Posterior vena cava (tissue), 2 donors: Measurements from ENCODE around the gene GNPTG. TPM values are rescaled to one million over a fixed set of nuclear protein-coding genes. Genes with fewer than 3 reads are reported as not detected.

Source experiments
- DNase-seq: peaks from one replicate; pipeline ENCODE4 v3.0.0-alpha.2; 2020; ENCODE audit warnings: low spot score
- intact Hi-C, 2 donors: fragments of 100-400 bp; cut with DNase I; formaldehyde crosslinking; loops; one replicate each; pipeline versions ENCODE4 v1.14.1 to v1.14.2; 2022 to 2023
- total RNA-seq, 2 donors: library from RNA; stranded (reverse); fragmentation: NEBNext Ultra II Directional; extraction: Animal tissue kit (Norgen Biotek cat#: 25700); gene quantifications; one replicate each; pipeline ENCODE4 v1.2.1, GENCODE V29; 2021
- donor health status: DM: yes; HTN: yes; CAD: no.
- donor health status: DM: yes; HTN: yes; CAD: no.

Gene GNPTG
- total RNA-seq, 2 donors from 2014 or later, result 48.4 to 55.6 TPM

DNA sequence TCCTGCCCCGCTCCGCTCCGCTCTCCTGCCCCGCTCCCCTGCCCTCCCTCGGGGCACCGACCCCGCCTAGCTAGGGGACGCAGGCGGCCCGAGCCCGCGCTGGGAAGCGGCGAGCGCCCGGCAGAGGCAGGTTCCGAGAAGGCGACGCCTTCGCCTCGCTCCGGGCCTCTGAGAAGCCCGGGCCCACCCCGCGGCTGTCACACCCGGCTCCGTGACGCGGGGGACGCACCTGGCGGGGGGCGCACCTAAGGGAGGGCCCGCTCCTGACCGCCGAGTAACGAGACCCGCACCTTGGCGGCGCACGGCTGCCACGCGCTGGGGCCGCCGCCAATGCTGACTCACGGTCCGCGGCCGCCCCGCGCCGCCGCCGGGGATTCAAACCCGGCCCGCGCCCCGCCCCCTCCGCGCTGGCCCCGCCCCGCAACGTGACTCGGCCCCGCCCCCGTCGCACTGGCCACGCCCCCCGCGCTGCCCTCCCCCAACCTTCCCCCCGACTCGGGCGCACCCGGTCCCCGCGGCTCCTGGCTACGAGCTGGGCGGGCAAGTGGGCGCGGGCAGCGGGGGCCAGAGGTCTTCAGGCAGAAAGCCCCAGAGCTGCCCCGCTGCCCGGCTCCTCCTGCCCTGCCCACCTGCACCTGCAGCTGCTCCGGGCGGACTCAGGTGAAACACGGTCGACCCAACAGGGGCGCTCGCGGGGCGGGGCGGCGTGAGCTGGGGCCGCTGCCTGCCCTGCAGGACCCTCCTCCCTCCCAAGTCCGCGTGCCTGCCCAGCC lies 27.8 kb downstream of the GNPTG start:
- peak; percentile 89 for DNase-seq

GRCh38 chr16:1380195-1380594 lies 28.5 kb downstream of the GNPTG start:
- no peak for DNase-seq
- intact Hi-C loops, result no loop called here

More for the DNA sequence above, 27.8 kb downstream of the GNPTG start:
- intact Hi-C loops, result no loop called here

DNA sequence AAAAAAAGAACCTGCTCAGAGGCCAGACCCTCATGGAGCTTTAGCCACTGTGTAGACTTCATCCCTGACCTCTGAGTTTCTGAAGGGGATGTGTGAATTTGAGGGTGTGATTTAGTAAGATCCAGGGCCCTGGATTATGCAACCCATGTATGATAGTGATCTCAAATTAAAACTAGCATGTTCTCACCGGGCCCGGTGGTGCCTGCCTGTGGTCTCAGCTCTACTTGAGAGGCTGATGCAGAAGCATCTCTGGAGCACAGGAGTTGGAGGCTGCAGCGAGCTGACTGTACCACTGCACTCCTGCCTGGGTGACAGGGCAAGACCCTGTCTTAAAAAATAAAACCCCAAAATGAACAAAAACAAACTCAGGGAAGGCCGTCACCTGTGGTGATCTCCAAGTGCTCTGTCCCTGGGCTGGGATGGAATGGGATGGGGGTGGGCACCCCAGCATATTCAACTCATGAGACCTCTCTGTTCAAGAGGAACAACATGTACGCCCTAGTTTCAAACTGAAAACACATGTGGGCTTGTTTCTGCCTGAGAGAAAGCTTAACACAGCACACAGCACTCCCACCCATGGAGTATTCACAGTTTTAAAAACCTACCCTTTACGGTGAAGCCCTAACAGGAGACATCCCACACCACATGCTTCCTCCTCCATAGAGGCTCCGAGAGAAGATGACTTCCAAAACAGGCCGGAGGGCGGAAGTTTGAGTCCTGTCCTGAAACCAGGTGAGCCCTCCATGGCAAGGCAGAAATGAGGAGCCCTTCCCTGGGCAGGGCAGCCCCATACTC lies 30.1 kb downstream of the GNPTG start:
- intact Hi-C loops, result no loop called here

DNA sequence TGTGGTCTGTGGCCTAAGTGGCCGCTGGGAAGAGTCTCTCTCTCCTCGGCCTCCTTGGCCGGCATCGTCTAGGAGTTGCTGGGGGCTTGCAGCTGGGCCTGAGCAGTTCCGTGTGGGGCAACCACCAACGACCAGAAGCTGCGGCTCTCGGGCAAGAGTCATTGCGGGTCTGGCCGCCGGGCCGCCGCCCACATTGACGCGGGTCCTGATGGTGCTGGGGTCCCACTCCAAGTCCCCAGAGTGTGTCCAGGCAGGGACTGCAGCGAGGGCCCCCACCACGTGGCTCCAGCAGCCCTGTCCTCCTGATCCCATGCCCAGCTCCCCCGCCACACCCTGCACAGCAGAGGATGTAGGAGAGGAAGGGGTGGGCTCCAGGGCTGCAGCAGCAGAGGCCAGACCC lies 31.8 kb downstream of the GNPTG start:
- no peak for DNase-seq
- intact Hi-C loops, result no loop called here

More for the DNA sequence above, 30.1 kb downstream of the GNPTG start:
- no peak for DNase-seq

DNA sequence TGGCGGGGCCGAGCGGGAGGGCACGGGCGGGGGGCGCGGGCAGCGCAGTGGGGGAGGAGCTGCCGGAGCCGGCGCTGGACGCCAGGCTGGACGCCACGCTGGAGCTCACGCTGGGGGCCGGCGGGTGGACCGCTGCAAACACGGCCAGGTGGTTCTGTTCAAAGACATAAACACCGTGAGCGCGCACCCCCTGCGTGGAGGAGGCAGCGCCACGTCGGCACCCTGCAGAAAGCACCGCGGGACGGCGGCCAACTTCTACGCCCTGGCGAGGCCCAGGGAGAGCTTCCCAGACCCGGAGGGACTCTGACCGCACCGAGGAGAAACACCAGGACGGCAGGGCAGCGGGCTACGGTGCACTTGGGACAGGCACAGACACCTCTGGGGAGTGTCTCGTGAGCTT lies 33.5 kb downstream of the GNPTG start:
- no peak for DNase-seq
- intact Hi-C loops, result no loop called here

- DNase-seq, result no peak
- intact Hi-C loops, result no loop called here
Measured at GRCh38 chr16:1387331-1387730, 35.6 kb downstream of the GNPTG start.

DNA sequence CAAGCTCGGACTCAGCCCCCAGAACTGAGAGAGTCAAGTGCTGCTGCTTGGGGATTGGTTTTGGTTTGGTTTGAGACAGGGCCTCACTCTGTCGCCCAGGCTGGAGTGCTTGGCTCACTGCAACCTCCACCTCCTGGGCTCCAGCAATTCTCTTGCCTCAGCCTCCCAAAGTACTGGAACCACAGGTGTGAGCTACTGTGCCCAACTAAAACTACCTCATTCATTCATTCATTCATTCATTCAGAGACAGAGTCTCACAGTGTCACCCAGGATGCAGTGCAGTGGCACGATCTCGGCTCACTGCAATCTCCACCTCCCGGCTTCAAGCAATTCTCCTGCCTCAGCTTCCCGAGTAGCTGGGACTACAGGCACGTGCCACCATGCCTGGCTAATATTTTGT lies 38.0 kb downstream of the GNPTG start:
- intact Hi-C loops, result no loop called here
- DNase-seq, result no peak

GRCh38 chr16:1390239-1390779 lies 38.6 kb downstream of the GNPTG start:
- intact Hi-C loops, result no loop called here

GRCh38 chr16:1392826-1393225 lies 41.1 kb downstream of the GNPTG start:
- intact Hi-C loops, result no loop called here
- DNase-seq, result no peak

More at GRCh38 chr16:1390239-1390779, 38.6 kb downstream of the GNPTG start:
- no peak for DNase-seq

GRCh38 chr16:1393613-1394176 lies 42.0 kb downstream of the GNPTG start:
- intact Hi-C loops, result no loop called here

GRCh38 chr16:1394367-1394951 lies 42.7 kb downstream of the GNPTG start:
- peak; percentile 56 for DNase-seq
- intact Hi-C loops, result no loop called here

More at GRCh38 chr16:1393613-1394176, 42.0 kb downstream of the GNPTG start:
- DNase-seq, result no peak

GRCh38 chr16:1395444-1396031 lies 43.8 kb downstream of the GNPTG start:
- DNase-seq, result no peak
- intact Hi-C loops, result no loop called here

- no peak for DNase-seq
- intact Hi-C loops, result no loop called here
Measured at GRCh38 chr16:1397779-1398178, 46.0 kb downstream of the GNPTG start.

- DNase-seq, result no peak
- intact Hi-C loops, result no loop called here
Measured at GRCh38 chr16:1398351-1398750, 46.6 kb downstream of the GNPTG start.

DNA sequence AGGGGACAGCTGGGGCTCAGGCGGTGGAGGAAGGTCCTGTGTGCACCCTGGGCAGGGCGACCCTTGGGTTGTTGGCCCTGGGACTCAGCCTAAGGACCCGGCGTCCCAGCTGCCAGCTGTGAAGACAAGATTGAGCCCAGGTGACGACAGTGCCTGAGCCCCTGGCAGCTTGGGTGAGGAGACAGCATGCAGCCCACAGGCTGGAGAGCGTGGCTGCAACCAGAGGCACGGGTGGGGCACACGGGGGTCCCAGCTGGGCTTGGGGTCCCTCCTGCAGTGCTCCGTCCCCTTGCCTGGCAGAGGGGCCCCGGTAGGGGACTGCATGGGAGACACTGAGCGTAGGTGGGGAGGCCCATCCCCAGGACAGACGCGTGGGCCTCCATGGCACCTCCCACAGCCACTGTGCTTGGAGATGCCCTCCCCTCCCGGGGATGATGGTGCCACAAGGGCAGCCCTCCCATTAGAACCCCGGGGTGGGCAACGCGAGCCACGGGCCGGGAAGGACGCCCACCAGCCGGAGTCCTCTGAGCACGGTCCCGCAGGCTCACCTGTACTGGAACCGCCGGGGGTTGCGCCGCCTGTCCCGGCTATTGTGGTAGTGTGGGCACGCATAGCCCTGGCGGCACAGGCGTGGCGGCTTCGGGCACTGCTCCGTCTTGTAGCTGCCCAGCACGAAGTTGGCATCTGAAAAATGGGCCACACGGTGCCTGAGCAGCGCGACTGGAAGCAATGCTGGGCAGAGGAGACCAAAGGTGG lies 47.3 kb downstream of the GNPTG start:
- intact Hi-C loops, result no loop called here
- no peak for DNase-seq

DNA sequence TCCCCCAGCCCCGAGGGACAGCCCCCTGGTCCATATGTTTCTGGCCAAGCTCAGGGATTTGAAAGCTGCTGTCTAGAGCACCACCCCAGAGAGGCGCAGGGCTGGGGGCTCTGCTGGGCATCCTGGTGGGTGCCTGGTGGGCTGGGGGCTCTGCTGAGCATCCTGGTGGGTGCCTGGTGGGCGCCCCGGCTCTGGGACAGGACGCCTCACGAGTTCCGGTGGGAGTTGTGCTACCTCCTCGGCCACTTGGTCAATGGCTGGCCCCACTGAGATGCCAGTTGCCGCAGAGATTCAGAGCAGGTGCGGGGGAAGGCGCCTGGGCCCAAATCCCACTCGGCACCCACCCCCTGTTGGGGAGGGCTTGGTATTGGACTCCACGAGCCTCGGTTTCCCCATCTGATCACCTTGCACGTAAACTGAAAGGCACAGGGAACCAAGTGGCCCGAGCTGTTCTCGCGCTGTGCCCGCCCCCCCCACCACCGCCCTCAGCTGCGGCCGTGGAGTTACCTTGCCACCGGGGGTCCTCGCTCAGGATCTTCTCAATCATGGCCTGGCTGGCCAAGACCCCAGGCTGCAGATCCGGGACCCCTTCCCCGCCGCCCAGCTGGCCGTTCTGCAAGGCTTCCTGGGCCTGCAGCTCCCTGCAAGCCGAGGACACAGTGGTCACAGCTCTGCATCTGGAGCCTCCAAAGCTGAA lies 49.5 kb downstream of the GNPTG start:
- DNase-seq, result no peak
- intact Hi-C loops, result no loop called here

DNA sequence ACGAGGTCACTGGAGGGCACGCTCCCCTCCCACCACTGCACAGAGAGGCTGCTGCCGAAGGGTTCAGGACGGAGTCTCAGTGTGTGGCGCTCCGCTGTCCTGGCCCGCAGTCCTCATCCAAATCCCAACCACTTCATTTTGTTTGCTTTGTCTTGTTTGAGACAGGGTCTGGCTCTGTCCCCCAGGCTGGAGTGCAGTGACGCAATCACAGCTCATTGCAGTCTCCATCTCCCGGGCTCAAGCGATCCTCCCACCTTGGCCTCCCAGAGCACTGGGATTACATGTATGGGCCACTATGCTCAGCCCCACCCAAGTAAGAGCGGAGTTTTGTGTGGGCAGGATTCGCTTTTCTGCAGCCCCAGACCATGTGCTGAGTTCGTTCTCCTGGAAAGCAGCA lies 50.0 kb downstream of the GNPTG start:
- intact Hi-C loops, result no loop called here
- no peak for DNase-seq

DNA sequence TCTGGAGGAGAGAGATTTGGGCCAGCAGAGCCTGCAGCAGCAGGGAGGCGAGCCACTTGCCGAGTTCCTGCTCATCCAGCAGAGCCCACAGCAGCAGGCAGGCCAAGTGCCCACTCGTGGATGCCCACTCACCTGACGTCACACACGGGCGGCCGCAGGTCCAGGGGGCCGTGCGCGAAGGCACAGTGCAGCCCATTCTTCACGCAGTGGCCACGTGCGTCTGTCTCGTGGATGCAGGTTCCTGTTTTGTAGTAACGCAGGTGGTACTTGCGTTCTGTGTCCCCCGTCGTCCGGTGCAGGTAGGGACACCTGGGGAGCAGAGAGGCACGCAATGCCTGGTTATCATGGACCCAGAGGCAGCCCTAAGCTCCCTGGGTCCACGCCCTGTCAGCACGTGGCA lies 51.3 kb downstream of the GNPTG start:
- intact Hi-C loops, result no loop called here
- no peak for DNase-seq
